HEK293 (cell line): ENCODE results near the gene RSPO4.

Experiments used
- CTCF ChIA-PET: fragments of 350-600 bp; formaldehyde crosslinking; extraction: SDS; loops from one replicate; lab custom pipeline; 2021; ENCODE audit warnings: antibody characterized with exemption; lab: Yijun Ruan, JAX
- POLR2A ChIA-PET: fragments of 300-600 bp; formaldehyde crosslinking; extraction: SDS; loops from one replicate; lab custom pipeline; 2020; ENCODE audit warnings: antibody characterized with exemption, inconsistent platforms; lab: Yijun Ruan, JAX
- H3K27ac ChIP-seq: fragments of 200-500 bp; sonication (Bioruptor generic); 2 replicates; pipeline ENCODE4 v1.5.1; 2014; ENCODE audit warnings: low read depth, low read length, control low read depth, inconsistent platforms; ENCODE audit errors: extremely low read depth
- H3K36me3 ChIP-seq, 2 experiments: fragments of 200-500 bp in 1 of 2; sonication (Bioruptor generic) in 1 of 2; 1 replicate in 1 of 2; 2 replicates in 1 of 2; pipeline ENCODE4 v1.5.1; 2014 to 2017; ENCODE audit warnings: inconsistent platforms in 2 of 2, low read length in 2 of 2; ENCODE audit not compliant: control insufficient read depth in 2 of 2, insufficient read depth in 1 of 2
- H3K4me1 ChIP-seq: fragments of 200-500 bp; sonication (Bioruptor generic); 2 replicates; pipeline ENCODE4 v1.5.1; 2014; ENCODE audit warnings: mild to moderate bottlenecking, low read length, inconsistent platforms; ENCODE audit not compliant: control insufficient read depth, insufficient read depth
- H3K4me3 ChIP-seq: 2 replicates; pipeline ENCODE4 v1.5.1; 2011; ENCODE audit warnings: low read depth, mild to moderate bottlenecking, control low read depth, low read length, moderate library complexity
- H3K9me3 ChIP-seq: fragments of 200-500 bp; sonication (Bioruptor generic); 2 replicates; pipeline ENCODE4 v1.5.1; 2014; ENCODE audit warnings: low read depth, low read length, inconsistent platforms; ENCODE audit not compliant: control insufficient read depth, insufficient read depth
- GLIS2 ChIP-seq: fragments of 450-650 bp; formaldehyde crosslinking; IDR thresholded peaks from 2 replicates; pipeline ENCODE4 v1.5.1; 2016; ENCODE audit warnings: missing biosample characterization, missing genetic modification characterization
- HOXC10 ChIP-seq: sonication (generic); formaldehyde crosslinking; IDR thresholded peaks from 2 replicates; pipeline ENCODE4 v1.8.1; 2023; ENCODE audit warnings: mild to moderate bottlenecking, missing genetic modification reagents
- IKZF3 ChIP-seq: fragments of 450-650 bp; IDR thresholded peaks from 2 replicates; pipeline ENCODE4 v1.5.0; 2018; ENCODE audit warnings: missing biosample characterization, mild to moderate bottlenecking, missing genetic modification characterization, moderate library complexity
- MZF1 ChIP-seq: fragments of 450-650 bp; formaldehyde crosslinking; IDR thresholded peaks from 2 replicates; pipeline ENCODE4 v1.5.1; 2017; ENCODE audit warnings: missing biosample characterization, missing genetic modification characterization, borderline replicate concordance
- REPIN1 ChIP-seq: fragments of 450-650 bp; formaldehyde crosslinking; IDR thresholded peaks from 2 replicates; pipeline ENCODE4 v1.5.1; 2017; ENCODE audit warnings: missing biosample characterization, missing genetic modification characterization, low read depth
- SCRT1 ChIP-seq: fragments of 450-650 bp; formaldehyde crosslinking; IDR thresholded peaks from 2 replicates; pipeline ENCODE4 v1.5.1; 2016; ENCODE audit warnings: missing biosample characterization, missing genetic modification characterization, borderline replicate concordance
- ZBTB7A ChIP-seq: fragments of 450-650 bp; formaldehyde crosslinking; IDR thresholded peaks from 2 replicates; pipeline ENCODE4 v1.5.1; 2016; ENCODE audit warnings: low read depth, missing biosample characterization, missing genetic modification characterization
- ZNF132 ChIP-seq: fragments of 450-650 bp; formaldehyde crosslinking; IDR thresholded peaks from 2 replicates; pipeline ENCODE4 v1.5.1; 2017; ENCODE audit warnings: missing biosample characterization, missing genetic modification characterization, borderline replicate concordance
- ZNF596 ChIP-seq: fragments of 450-650 bp; IDR thresholded peaks from 2 replicates; pipeline ENCODE4 v1.5.0; 2018; ENCODE audit warnings: missing biosample characterization, mild to moderate bottlenecking, missing genetic modification characterization, moderate library complexity
- ZNF704 ChIP-seq: fragments of 450-650 bp; formaldehyde crosslinking; IDR thresholded peaks from 2 replicates; pipeline ENCODE4 v1.5.1; 2016; ENCODE audit warnings: missing biosample characterization, missing genetic modification characterization
- TF ChIP-seq, protein P1 (sequence below): fragments of 450-650 bp; formaldehyde crosslinking; IDR thresholded peaks from 2 replicates; pipeline ENCODE4 v1.5.1; 2016; ENCODE audit warnings: missing biosample characterization, missing genetic modification characterization
- TF ChIP-seq, protein P2 (sequence below): fragments of 450-650 bp; formaldehyde crosslinking; IDR thresholded peaks from 2 replicates; pipeline ENCODE4 v1.5.1; 2016; ENCODE audit warnings: missing biosample characterization, missing genetic modification characterization
- TF ChIP-seq, protein P3 (sequence below): fragments of 450-650 bp; IDR thresholded peaks from 2 replicates; pipeline ENCODE4 v1.5.1; 2018; ENCODE audit warnings: missing biosample characterization, missing genetic modification characterization
- TF ChIP-seq, protein P4 (sequence below): fragments of 450-650 bp; formaldehyde crosslinking; IDR thresholded peaks from 2 replicates; pipeline ENCODE4 v1.5.1; 2017; ENCODE audit warnings: missing biosample characterization, missing genetic modification characterization
- TF ChIP-seq, protein P5 (sequence below): fragments of 450-650 bp; formaldehyde crosslinking; optimal IDR thresholded peaks from 2 replicates; pipeline ENCODE3; 2016; ENCODE audit warnings: missing biosample characterization, mild to moderate bottlenecking, missing genetic modification characterization

The RSPO4 gene

DNA sequence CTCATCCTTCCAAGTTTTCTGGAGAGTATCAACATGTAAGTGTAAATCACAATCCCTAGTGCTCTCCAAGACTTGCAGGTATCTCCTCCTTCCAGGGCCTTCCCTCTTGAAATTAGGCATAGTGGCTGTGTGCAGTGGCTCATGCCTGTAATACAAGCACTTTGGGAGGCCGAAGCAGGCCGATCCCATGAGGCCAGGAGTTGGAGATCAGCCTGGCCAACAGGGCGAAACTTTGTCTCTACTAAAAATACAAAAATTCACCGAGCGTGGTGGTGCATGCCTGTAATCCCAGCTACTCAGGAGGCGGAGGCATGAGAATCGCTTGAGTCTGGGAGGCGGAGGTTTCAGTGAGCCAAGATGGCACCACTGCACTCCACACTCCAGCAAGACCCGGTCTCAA is 76.6 kb downstream of the RSPO4 start:
- H3K9me3 ChIP-seq, result no peaks in the 10 kb centered on the region
- no peaks in the 10 kb centered on the region for H3K4me1 ChIP-seq
- H3K36me3 ChIP-seq, result no peaks in the 10 kb centered on the region
- no peak overlapping the region for H3K4me3 ChIP-seq
- H3K27ac ChIP-seq, result no peak overlapping the region
- ChIA-PET CTCF (interaction anchor here (1.5 kb wide), 1 partner anchor 30 kb away, joined by 6 read pairs; no protein-coding TSS in a partner anchor), POLR2A (no interaction called here)
- TF ChIP-seq ZBTB7A (tag by site-specific recombination) (no peak), GLIS2 (tag by site-specific recombination) (no peak), ZNF704 (tag by site-specific recombination) (no peak), MZF1 (tag by site-specific recombination) (no peak), ZNF596 (no peak), HOXC10 (CRISPR knock-in tag) (no peak), REPIN1 (tag by site-specific recombination) (no peak), IKZF3 (tag by site-specific recombination) (no peak), SCRT1 (no peak), ZNF132 (tag by site-specific recombination) (no peak)
- TF ChIP-seq, protein P1, sequence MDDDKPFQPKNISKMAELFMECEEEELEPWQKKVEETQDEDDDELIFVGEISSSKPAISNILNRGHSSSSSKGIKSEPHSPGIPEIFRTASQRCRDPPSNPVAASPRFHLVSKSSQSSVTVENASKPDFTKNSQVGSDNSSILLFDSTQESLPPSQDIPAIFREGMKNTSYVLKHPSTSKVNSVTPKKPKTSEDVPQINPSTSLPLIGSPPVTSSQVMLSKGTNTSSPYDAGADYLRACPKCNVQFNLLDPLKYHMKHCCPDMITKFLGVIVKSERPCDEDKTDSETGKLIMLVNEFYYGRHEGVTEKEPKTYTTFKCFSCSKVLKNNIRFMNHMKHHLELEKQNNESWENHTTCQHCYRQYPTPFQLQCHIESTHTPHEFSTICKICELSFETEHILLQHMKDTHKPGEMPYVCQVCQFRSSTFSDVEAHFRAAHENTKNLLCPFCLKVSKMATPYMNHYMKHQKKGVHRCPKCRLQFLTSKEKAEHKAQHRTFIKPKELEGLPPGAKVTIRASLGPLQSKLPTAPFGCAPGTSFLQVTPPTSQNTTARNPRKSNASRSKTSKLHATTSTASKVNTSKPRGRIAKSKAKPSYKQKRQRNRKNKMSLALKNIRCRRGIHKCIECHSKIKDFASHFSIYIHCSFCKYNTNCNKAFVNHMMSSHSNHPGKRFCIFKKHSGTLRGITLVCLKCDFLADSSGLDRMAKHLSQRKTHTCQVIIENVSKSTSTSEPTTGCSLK, result no peak
- TF ChIP-seq, protein P2, sequence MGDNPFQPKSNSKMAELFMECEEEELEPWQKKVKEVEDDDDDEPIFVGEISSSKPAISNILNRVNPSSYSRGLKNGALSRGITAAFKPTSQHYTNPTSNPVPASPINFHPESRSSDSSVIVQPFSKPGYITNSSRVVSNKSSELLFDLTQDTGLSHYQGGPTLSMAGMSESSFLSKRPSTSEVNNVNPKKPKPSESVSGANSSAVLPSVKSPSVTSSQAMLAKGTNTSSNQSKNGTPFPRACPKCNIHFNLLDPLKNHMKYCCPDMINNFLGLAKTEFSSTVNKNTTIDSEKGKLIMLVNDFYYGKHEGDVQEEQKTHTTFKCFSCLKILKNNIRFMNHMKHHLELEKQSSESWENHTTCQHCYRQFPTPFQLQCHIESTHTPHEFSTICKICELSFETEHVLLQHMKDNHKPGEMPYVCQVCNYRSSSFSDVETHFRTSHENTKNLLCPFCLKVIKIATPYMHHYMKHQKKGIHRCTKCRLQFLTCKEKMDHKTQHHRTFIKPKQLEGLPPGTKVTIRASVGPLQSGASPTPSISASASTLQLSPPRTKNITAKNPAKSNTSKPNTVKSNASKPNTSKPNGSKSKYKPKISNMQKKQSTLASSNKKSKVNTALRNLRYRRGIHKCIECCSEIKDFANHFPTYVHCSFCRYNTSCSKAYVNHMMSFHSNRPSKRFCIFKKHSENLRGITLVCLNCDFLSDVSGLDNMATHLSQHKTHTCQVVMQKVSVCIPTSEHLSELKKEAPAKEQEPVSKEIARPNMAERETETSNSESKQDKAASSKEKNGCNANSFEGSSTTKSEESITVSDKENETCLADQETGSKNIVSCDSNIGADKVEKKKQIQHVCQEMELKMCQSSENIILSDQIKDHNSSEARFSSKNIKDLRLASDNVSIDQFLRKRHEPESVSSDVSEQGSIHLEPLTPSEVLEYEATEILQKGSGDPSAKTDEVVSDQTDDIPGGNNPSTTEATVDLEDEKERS (tag by site-specific recombination), result no peak
- TF ChIP-seq, protein P3, sequence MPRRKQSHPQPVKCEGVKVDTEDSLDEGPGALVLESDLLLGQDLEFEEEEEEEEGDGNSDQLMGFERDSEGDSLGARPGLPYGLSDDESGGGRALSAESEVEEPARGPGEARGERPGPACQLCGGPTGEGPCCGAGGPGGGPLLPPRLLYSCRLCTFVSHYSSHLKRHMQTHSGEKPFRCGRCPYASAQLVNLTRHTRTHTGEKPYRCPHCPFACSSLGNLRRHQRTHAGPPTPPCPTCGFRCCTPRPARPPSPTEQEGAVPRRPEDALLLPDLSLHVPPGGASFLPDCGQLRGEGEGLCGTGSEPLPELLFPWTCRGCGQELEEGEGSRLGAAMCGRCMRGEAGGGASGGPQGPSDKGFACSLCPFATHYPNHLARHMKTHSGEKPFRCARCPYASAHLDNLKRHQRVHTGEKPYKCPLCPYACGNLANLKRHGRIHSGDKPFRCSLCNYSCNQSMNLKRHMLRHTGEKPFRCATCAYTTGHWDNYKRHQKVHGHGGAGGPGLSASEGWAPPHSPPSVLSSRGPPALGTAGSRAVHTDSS, result no peak
- TF ChIP-seq, protein P4, sequence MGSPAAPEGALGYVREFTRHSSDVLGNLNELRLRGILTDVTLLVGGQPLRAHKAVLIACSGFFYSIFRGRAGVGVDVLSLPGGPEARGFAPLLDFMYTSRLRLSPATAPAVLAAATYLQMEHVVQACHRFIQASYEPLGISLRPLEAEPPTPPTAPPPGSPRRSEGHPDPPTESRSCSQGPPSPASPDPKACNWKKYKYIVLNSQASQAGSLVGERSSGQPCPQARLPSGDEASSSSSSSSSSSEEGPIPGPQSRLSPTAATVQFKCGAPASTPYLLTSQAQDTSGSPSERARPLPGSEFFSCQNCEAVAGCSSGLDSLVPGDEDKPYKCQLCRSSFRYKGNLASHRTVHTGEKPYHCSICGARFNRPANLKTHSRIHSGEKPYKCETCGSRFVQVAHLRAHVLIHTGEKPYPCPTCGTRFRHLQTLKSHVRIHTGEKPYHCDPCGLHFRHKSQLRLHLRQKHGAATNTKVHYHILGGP (tag by site-specific recombination), result no peak
- TF ChIP-seq, protein P5, sequence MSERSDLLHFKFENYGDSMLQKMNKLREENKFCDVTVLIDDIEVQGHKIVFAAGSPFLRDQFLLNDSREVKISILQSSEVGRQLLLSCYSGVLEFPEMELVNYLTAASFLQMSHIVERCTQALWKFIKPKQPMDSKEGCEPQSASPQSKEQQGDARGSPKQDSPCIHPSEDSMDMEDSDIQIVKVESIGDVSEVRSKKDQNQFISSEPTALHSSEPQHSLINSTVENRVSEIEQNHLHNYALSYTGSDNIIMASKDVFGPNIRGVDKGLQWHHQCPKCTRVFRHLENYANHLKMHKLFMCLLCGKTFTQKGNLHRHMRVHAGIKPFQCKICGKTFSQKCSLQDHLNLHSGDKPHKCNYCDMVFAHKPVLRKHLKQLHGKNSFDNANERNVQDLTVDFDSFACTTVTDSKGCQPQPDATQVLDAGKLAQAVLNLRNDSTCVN (tag by site-specific recombination), result no peak
- TF ChIP-seq, all 188 proteins: peak for 0
